Esophagus muscularis mucosa (tissue), 4 donors: Measurements from ENCODE around the gene SUFU. TPM values are rescaled to one million over a fixed set of nuclear protein-coding genes. Genes with fewer than 3 reads are reported as not detected.
"Not testable (repeated sequence)": the region's sequence is repeated elsewhere in the genome, so short reads cannot be mapped to it uniquely, and the experiment has no call there.

Experiments
- DNase-seq: peaks from one replicate; pipeline ENCODE4 v3.0.0-alpha.2; 2017; ENCODE audit errors: extremely low spot score
- H3K27ac ChIP-seq, 4 donors: fragments of 200-600 bp; sonication (generic); replicated peaks in 1 of 4; 1 replicate in 3 of 4; 2 replicates in 1 of 4; pipeline ENCODE4 v1.5.1; 2016 to 2019; ENCODE audit warnings: mild to moderate bottlenecking in 1 of 4
- H3K27me3 ChIP-seq, 4 donors: fragments of 200-600 bp; sonication (generic); one replicate each; pipeline versions ENCODE4 v1.5.1 to v1.6.0; 2016 to 2019
- H3K36me3 ChIP-seq, 4 donors: fragments of 200-600 bp; sonication (generic); one replicate each; pipeline ENCODE4 v1.5.1; 2016 to 2019
- H3K4me1 ChIP-seq, 4 donors: fragments of 200-600 bp; sonication (generic); one replicate each; pipeline ENCODE4 v1.5.1; 2016 to 2019
- H3K4me3 ChIP-seq, 4 donors: fragments of 200-600 bp; sonication (generic); 1 replicate in 2 of 4; 2 replicates in 2 of 4; pipeline ENCODE4 v1.5.1; 2016 to 2019; ENCODE audit warnings: mild to moderate bottlenecking in 4 of 4, moderate library complexity in 1 of 4
- H3K9me3 ChIP-seq, 4 donors: fragments of 200-600 bp; sonication (generic); 1 replicate in 3 of 4; 2 replicates in 1 of 4; pipeline ENCODE4 v1.5.1; 2016 to 2019
- EP300 ChIP-seq: sonication (generic); formaldehyde crosslinking; IDR thresholded peaks from one replicate; pipeline ENCODE4 v1.6.1; 2017; ENCODE audit warnings: antibody characterized with exemption
- POLR2A ChIP-seq: fragments of 450-650 bp; IDR thresholded peaks from one replicate; pipeline ENCODE4 v1.6.1; 2017; ENCODE audit warnings: antibody characterized with exemption, moderate library complexity, mild to moderate bottlenecking, low read depth
- POLR2AphosphoS5 ChIP-seq, 2 donors: sonication (generic); formaldehyde crosslinking; IDR thresholded peaks; one replicate each; pipeline ENCODE4 v1.6.1; 2017; ENCODE audit warnings: antibody characterized with exemption in 2 of 2
- WGBS: methylation state at CpG from one replicate; pipeline ENCODE4 v1.1.5; 2018; 5-methylcytosine and 5-hydroxymethylcytosine counted together
- intact Hi-C: fragments of 100-400 bp; cut with DNase I; formaldehyde crosslinking; loops from one replicate; pipeline ENCODE4 v1.15.1; 2023
- total RNA-seq, 4 donors: library from RNA; depleted of rRNA; stranded (reverse); fragments of >200 nt; gene quantifications; one replicate each; pipeline versions ENCODE4 v1.1.0 to v1.2.1, GENCODE V29; 2016
- TF ChIP-seq, protein P1 (sequence below), 3 experiments: fragments of 200-600 bp in 2 of 3; fragments of 450-650 bp in 1 of 3; sonication (generic) in 2 of 3; IDR thresholded peaks; one replicate each; pipeline ENCODE4 v1.5.1; 2017 to 2019; ENCODE audit warnings: antibody characterized with exemption in 3 of 3, mild to moderate bottlenecking in 2 of 3, moderate library complexity in 1 of 3

SUFU gene
- total RNA-seq, 4 donors from 2014 or later = 5.0 to 11.7 (median 10.1) TPM

- DNase-seq = no peak
- Histone ChIP-seq H3K4me3 (no peak overlapping the region), H3K27me3 (no peaks in the 10 kb centered on the region), H3K9me3 (no peaks in the 10 kb centered on the region), H3K27ac (peak overlapping the region; percentile 25 to 98 (median 92)), H3K4me1 (peaks cover 28 to 82% (median 78%) of the 10 kb centered on the region in 4 donors), H3K36me3 (peaks cover 0 to 10% (median 3%) of the 10 kb centered on the region in 4 donors)
- intact Hi-C loops = no loop called here
- TF ChIP-seq, protein P1, sequence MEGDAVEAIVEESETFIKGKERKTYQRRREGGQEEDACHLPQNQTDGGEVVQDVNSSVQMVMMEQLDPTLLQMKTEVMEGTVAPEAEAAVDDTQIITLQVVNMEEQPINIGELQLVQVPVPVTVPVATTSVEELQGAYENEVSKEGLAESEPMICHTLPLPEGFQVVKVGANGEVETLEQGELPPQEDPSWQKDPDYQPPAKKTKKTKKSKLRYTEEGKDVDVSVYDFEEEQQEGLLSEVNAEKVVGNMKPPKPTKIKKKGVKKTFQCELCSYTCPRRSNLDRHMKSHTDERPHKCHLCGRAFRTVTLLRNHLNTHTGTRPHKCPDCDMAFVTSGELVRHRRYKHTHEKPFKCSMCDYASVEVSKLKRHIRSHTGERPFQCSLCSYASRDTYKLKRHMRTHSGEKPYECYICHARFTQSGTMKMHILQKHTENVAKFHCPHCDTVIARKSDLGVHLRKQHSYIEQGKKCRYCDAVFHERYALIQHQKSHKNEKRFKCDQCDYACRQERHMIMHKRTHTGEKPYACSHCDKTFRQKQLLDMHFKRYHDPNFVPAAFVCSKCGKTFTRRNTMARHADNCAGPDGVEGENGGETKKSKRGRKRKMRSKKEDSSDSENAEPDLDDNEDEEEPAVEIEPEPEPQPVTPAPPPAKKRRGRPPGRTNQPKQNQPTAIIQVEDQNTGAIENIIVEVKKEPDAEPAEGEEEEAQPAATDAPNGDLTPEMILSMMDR (IDR thresholded peaks at IDR 0.05) = no peak
- TF ChIP-seq EP300 (no peak), POLR2AphosphoS5 (IDR thresholded peaks at IDR 0.05) (no peak), POLR2A (no peak)
- 80% methylated on average over 3 of the region's 3 CpGs for WGBS
Observed at GRCh38 chr10:102499356-102499755, 4.4 kb upstream of the SUFU start.

GRCh38 chr10:102500686-102501085 lies 3.1 kb upstream of the SUFU start:
- intact Hi-C loops = loop anchor here (5.0 to 10.0 kb wide), 2 partner anchors 142 to 346 kb away; partner anchors contain the start of genes NOLC1 and TRIM8
- Histone ChIP-seq H3K4me1 (peaks cover 38 to 82% (median 79%) of the 10 kb centered on the region in 4 donors), H3K27ac (peak overlapping the region; percentile 89 to 98 (median 97)), H3K4me3 (peak overlapping the region; percentile 75 to 98 (median 86))
- WGBS = 94% methylated on average over 13 of the region's 13 CpGs
- H3K36me3 ChIP-seq, H3K9me3 ChIP-seq, DNase-seq, H3K27me3 ChIP-seq: not testable (repeated sequence)

DNA sequence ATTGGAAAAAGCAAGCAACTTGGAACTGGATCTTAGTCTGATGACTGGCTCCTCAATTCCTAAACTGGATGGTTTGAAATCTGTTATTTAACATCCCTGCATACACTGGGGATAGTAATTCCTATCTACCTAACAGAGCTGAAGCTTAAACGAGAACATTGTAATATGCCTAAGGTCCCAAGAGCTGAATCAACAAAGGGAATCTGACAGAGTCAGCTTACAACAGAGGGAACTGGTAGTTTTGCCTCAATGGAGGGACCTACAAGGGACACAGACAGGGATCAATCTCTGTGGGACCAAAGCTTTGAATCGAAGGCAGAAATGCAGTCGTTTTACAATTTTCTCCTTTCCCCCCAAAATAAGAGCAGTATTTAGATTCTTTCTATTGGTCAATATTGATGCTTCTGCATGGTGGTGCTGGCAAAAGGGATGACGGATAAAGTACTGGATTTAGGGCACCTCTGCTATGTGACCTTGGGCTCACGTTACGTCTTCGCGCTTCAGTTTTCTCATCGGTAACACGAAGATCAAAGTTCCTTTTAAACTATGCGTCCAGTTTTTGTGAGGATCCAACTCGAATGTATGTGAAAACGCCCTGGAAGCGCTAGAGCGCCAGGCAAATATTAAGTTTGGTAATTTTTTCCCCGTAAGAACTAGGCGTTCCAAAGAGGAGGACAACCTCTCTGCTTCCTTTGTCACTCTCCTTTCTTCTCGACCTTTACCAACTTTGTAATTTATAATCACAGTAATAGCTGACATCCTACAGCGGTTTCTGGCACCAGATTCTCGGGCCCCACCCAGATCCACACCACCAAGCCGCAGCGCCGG lies 2.4 kb upstream of the SUFU start:
- no peaks in the 10 kb centered on the region for H3K9me3 ChIP-seq
- 3% methylated on average over 23 of the region's 23 CpGs for WGBS
- H3K4me3 ChIP-seq = peak overlapping the region; percentile 75 to 98 (median 86)
- H3K4me1 ChIP-seq = peaks cover 34 to 78% (median 75%) of the 10 kb centered on the region in 4 donors
- peak overlapping the region; percentile 89 to 98 (median 97) for H3K27ac ChIP-seq
- H3K27me3 ChIP-seq = no peaks in the 10 kb centered on the region
- TF ChIP-seq EP300 = no peak
- no peak for TF ChIP-seq POLR2A
- TF ChIP-seq POLR2AphosphoS5 (IDR thresholded peaks at IDR 0.05) = no peak
- TF ChIP-seq, protein P1 (IDR thresholded peaks at IDR 0.05) = no peak
- intact Hi-C loops = loop anchor here (5.0 to 10.0 kb wide), 2 partner anchors 141 to 347 kb away; partner anchors contain the start of genes NOLC1 and TRIM8
- DNase-seq = no peak
- peaks cover 0 to 4% (median 0%) of the 10 kb centered on the region in 4 donors for H3K36me3 ChIP-seq

GRCh38 chr10:102502029-102502336 lies 1.8 kb upstream of the SUFU start:
- TF ChIP-seq POLR2AphosphoS5 (IDR thresholded peaks at IDR 0.05) (peak in 1 of 2 donors; percentile 72), EP300 (no peak)
- Histone ChIP-seq H3K36me3 (peaks cover 0 to 5% (median 2%) of the 10 kb centered on the region in 4 donors), H3K27me3 (no peaks in the 10 kb centered on the region), H3K9me3 (no peaks in the 10 kb centered on the region), H3K4me3 (peak overlapping the region; percentile 75 to 98 (median 86)), H3K27ac (peak overlapping the region; percentile 89 to 98 (median 97)), H3K4me1 (peaks cover 36 to 78% (median 72%) of the 10 kb centered on the region in 4 donors)
- intact Hi-C loops = loop anchor here (5.0 to 10.0 kb wide), 2 partner anchors 140 to 347 kb away; partner anchors contain the start of genes NOLC1 and TRIM8
- DNase-seq = peak; percentile 100
- WGBS = under 1% methylated on average over 17 of the region's 19 CpGs

- Histone ChIP-seq H3K27me3 (no peaks in the 10 kb centered on the region), H3K27ac (peak within 1 kb of the TSS; percentile 89 to 98 (median 97)), H3K9me3 (no peaks in the 10 kb centered on the region), H3K4me3 (peak within 1 kb of the TSS; percentile 82 to 98 (median 88)), H3K4me1 (peaks cover 42 to 76% (median 69%) of the 10 kb centered on the region in 4 donors), H3K36me3 (peaks cover 0 to 5% (median 2%) of the 10 kb centered on the region in 4 donors)
- WGBS = 0% methylated on average over 8 of the region's 42 CpGs
- TF ChIP-seq, protein P1 (IDR thresholded peaks at IDR 0.05) = peak in 1 of 3 experiments; percentile 10
- TF ChIP-seq EP300 (no peak), POLR2A (peak; percentile 85), POLR2AphosphoS5 (IDR thresholded peaks at IDR 0.05) (peak; percentile 95 to 99)
- DNase-seq = peak; percentile 98
- intact Hi-C loops = loop anchor here (5.0 to 10.0 kb wide), 2 partner anchors 140 to 348 kb away; partner anchors contain the start of genes NOLC1 and TRIM8
Observed at GRCh38 chr10:102502337-102503151, 1.2 kb upstream of the SUFU start, which contains the start of gene ACTR1A. TSS of gene ACTR1A (minus strand) at chr10:102502712. CDS start at chr10:102502647, 65 bp downstream.
